Umbilical cord (tissue), 2 donors: ENCODE data around the gene ATAD3C. TPM values are rescaled to one million over a fixed set of nuclear protein-coding genes. Genes with fewer than 3 reads are reported as not detected.
A peak's percentile ranks its signal among the peaks of the same experiment; 100 is the strongest.
"Not testable (repeated sequence)": the region's sequence is repeated elsewhere in the genome, so short reads cannot be mapped to it uniquely, and the experiment has no call there.

ENCODE experiments used
- DNase-seq: peaks from one replicate; pipeline ENCODE4 v3.0.0-alpha.2; 2015; ENCODE audit warnings: low spot score
- total RNA-seq: library from RNA; depleted of rRNA; stranded (reverse); fragments of >200 nt; gene quantifications from one replicate; pipeline ENCODE4 v1.2.3, GENCODE V29; 2014; ENCODE audit warnings: low replicate concordance; ENCODE audit not compliant: insufficient read depth

Gene ATAD3C
- total RNA-seq, 1 donor from 2014 or later: 1.2 TPM

- not testable (repeated sequence) for DNase-seq
Measured at GRCh38 chr1:1472053-1472876, 22.8 kb downstream of the ATAD3C start.

DNA sequence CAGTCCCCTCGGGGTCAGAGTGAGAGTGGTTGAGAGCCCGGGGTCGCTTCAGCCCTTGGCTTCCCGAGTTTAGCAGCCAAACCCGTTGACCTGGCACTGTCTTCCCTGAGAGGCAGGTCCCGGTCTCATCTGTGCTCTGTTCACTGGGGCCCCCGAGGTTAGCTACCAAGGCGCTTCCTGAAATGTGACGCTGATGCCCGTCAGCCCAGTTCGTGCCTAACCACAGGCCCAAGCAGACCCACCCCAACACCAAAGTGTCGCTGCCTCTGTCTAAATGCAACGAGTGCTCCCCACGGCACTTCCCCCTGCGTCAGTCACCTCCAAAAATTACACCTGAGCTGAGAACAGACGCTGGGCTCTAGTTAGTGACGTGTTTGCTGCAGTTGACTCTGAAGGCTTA, 26.5 kb downstream of the ATAD3C start:
- not testable (repeated sequence) for DNase-seq

- no peak for DNase-seq
Measured at GRCh38 chr1:1477206-1477605, 27.7 kb downstream of the ATAD3C start.

GRCh38 chr1:1479547-1480487, 30.3 kb downstream of the ATAD3C start:
- no peak for DNase-seq

DNA sequence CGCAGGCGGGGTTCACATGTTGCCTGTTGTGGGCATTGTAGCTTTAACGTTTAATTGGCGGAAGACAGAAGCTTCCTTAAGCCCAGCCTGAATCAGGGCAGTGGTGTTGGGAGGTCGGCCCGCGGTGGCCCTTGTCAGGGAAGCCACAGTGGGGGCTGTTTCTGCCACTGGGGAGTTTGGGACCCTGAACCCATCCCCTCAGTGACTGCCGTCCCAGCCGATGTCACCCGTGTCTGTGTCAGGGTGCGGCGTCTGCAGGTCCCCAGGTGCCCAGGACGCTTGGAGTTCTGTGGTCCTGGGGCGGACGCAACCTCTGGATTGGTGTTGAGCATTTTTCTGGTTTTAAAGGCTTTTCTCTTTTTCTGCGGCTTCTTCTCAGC, 31.0 kb downstream of the ATAD3C start:
- not testable (repeated sequence) for DNase-seq

GRCh38 chr1:1481811-1482210, 32.3 kb downstream of the ATAD3C start:
- DNase-seq: not testable (repeated sequence)

DNA sequence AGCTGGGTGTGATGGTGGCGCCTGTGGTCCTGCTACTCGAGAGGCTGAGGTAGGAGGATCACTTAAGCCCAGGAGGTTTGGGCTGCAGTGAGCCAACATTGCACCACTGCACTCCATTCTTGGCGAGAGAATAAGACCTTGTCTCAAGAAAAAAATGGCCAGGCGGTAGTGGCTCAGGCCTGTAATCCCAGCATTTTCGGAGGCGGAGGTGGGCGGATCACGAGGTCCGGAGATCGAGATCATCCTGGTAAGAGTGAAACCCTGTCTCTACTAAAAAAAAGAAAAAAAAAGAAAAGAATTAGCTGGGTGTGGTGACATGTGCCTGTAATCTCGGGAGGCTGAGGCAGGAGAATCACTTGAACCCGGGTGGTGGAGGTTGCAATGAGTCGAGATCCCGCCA, 33.4 kb downstream of the ATAD3C start:
- no peak for DNase-seq

DNA sequence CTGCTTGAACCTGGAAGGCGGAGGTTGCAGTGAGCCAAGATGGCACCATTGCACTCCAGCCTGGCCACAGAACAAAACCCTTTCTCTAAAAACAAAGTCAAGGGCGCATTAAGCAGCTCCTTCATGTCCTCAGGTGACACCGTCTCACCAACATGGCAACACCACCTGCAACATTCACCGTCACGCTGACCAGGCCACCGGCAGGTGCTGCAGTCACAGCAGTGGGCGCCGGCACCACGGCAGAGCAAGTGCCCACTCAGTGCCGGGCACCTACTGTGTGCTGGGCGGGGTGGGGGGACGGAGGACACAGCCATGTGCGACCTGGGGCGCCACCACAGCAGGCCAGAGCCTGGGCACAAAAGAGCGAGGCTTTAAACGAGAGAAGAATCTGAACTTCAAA, 34.2 kb downstream of the ATAD3C start:
- DNase-seq: no peak

GRCh38 chr1:1484976-1485750, 35.7 kb downstream of the ATAD3C start:
- not testable (repeated sequence) for DNase-seq

- DNase-seq: not testable (repeated sequence)
Measured at GRCh38 chr1:1485755-1486317, 36.3 kb downstream of the ATAD3C start.

- DNase-seq: no peak
Measured at GRCh38 chr1:1487701-1488100, 38.2 kb downstream of the ATAD3C start.

- no peak for DNase-seq
Measured at GRCh38 chr1:1489231-1489630, 39.7 kb downstream of the ATAD3C start.

- DNase-seq: no peak
Measured at GRCh38 chr1:1489861-1490260, 40.4 kb downstream of the ATAD3C start.

DNA sequence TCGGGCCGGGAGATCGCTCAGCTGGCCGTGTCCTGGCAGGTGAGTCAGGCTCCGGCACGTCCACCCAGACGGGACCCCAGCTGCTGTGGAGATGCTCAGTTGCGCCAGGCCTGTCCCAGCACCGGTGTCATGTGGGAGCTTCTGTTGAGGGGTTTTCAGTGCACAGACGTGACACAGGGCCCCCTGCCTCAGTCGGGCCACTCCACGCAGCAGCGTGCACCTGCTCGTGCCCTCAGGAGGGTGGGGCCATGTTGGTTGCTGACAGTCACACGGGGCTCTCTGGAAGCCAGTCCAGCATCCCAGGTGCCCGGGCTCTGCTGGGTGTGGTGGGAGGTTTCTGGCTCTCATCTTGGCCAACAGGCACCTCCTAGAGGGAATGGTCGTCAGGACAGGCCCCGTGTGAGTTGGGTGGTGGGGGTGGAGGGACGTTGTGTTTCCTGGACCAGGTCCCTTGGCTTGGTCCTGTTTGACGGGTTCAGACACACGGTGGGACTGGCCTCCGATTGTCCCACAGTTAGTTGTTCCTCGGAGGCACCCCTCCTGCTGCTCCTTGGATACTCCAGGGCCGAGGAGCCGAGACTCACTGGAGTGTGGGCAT, 41.2 kb downstream of the ATAD3C start:
- DNase-seq: no peak

DNA sequence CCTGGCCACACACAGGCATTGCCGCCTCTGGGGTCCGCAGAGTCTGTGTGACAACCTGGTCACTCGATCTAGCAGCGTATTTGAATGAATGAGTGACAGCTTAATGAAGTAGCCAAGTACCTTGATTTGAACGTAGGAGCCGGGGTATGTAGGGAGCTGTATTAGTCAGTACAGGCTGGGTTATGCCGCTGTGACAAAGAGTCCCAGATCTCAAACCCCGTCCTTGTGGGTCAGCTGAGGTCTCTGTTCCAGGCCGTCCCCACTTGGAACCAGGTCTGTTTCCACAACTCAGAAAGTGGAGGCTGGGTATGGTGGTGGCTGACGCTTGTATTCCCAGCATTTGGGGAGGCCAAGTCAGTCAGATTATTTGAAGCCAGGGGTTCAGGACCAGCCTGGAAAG, 42.1 kb downstream of the ATAD3C start:
- no peak for DNase-seq

- not testable (repeated sequence) for DNase-seq
Measured at GRCh38 chr1:1494311-1494710, 44.8 kb downstream of the ATAD3C start.

- DNase-seq: not testable (repeated sequence)
Measured at GRCh38 chr1:1495461-1495975, 46.0 kb downstream of the ATAD3C start.

DNA sequence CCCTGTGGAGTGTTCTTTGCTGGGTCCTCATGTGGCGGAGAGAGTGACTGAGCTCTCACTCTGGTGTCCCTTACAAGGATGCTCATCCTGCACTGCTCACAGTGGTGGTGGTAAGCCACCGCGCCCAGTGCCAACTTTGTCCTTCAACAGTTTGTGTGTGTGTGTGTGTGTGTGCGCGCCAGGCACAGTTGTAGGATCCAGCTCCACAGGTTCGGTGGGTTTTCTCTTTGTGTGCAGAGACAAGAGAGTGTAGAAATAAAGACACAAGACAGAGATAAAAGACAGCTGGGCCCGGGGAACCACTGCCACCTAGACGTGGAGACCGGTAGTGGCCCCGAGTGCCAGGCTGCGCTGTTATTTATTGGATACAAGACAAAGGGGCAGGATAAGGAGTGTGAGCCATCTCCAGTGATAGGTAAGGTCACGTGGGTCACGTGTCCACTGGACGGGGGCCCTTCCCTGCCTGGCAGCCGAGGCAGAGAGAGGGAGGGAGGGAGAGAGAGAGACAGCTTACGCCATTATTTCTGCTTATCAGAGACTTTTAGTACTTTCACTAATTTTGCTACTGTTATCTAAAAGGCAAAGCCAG, 55.4 kb downstream of the ATAD3C start:
- peak; percentile 75 for DNase-seq

- DNase-seq: peak; percentile 10
Measured at GRCh38 chr1:1505366-1505798, 55.9 kb downstream of the ATAD3C start.

- not testable (repeated sequence) for DNase-seq
Measured at GRCh38 chr1:1505801-1506200, 56.3 kb downstream of the ATAD3C start.
